ENCODE data around the gene SPINK4. TPM values are rescaled to one million over a fixed set of nuclear protein-coding genes. Genes with fewer than 3 reads are reported as not detected.

Gene SPINK4
- total and polyA plus RNA-seq, 2 donors (not counting 1 experiment from before 2014, with no cell fraction given): not detected

GRCh38 chr9:33193818-33194217 lies 46.1 kb upstream of the SPINK4 start:
- H3K4me3 ChIP-seq (ENCODE audit: control extremely low read depth in 1 of 5, extremely low read depth in 1 of 5, insufficient read depth in 1 of 5, low read depth in 2 of 5, low read length in 4 of 5): no peak overlapping the region
- intact Hi-C loops (cut with micrococcal nuclease): no loop called here
- CTCF ChIA-PET: no interaction called here

GRCh38 chr9:33196736-33197135 lies 43.2 kb upstream of the SPINK4 start:
- no peak overlapping the region for H3K9ac ChIP-seq (ENCODE audit: low read length)
- ChIA-PET POLR2A (no interaction called here), CTCF (interaction anchor here (1.0 to 2.1 kb wide), 2 partner anchors 26 to 29 kb away, joined by 4 read pairs; no protein-coding TSS in a partner anchor)
- no peaks in the 10 kb centered on the region for H3K36me3 ChIP-seq (replicated peaks in 1 of 2; ENCODE audit: control extremely low read depth in 1 of 2, control insufficient read depth in 1 of 2, extremely low read depth in 1 of 2, insufficient read depth in 2 of 2, low read length in 1 of 2)
- H3K4me2 ChIP-seq (replicated peaks; ENCODE audit: low read depth, low read length, poor library complexity, severe bottlenecking): no peak overlapping the region
- H3K79me2 ChIP-seq (ENCODE audit: control insufficient read depth, insufficient read depth, low read length): no peaks in the 10 kb centered on the region
- no peak overlapping the region for H3K27ac ChIP-seq (ENCODE audit: low read length in 2 of 2)
- H3K4me1 ChIP-seq (ENCODE audit: control insufficient read depth in 2 of 2, insufficient read depth in 2 of 2, low read length in 2 of 2): peaks cover 0 to 6% of the 10 kb centered on the region in 2 donors
- intact Hi-C loops (cut with micrococcal nuclease): no loop called here
- no peaks in the 10 kb centered on the region for H3K27me3 ChIP-seq (replicated peaks in 1 of 4; ENCODE audit: control extremely low read depth in 1 of 4, control insufficient read depth in 3 of 4, insufficient read depth in 4 of 4, low read length in 3 of 4)
- no peaks in the 10 kb centered on the region for H4K20me1 ChIP-seq (ENCODE audit: control insufficient read depth, insufficient read depth, low read length, poor library complexity, severe bottlenecking)
- no peak for TF ChIP-seq EZH2 (IDR thresholded peaks at IDR 0.05; ENCODE audit: borderline replicate concordance, insufficient read depth, low read depth, low read length, poor library complexity, severe bottlenecking)
- TF ChIP-seq, protein P1, sequence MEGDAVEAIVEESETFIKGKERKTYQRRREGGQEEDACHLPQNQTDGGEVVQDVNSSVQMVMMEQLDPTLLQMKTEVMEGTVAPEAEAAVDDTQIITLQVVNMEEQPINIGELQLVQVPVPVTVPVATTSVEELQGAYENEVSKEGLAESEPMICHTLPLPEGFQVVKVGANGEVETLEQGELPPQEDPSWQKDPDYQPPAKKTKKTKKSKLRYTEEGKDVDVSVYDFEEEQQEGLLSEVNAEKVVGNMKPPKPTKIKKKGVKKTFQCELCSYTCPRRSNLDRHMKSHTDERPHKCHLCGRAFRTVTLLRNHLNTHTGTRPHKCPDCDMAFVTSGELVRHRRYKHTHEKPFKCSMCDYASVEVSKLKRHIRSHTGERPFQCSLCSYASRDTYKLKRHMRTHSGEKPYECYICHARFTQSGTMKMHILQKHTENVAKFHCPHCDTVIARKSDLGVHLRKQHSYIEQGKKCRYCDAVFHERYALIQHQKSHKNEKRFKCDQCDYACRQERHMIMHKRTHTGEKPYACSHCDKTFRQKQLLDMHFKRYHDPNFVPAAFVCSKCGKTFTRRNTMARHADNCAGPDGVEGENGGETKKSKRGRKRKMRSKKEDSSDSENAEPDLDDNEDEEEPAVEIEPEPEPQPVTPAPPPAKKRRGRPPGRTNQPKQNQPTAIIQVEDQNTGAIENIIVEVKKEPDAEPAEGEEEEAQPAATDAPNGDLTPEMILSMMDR (IDR thresholded peaks at IDR 0.05): no peak
- Mint-ChIP-seq H3K9me3 (ENCODE audit: insufficient read depth) (no peaks in the 10 kb centered on the region), H3K4me3 (no peak overlapping the region), H3K27me3 (no peaks in the 10 kb centered on the region), H3K4me1 (peaks cover 10% of the 10 kb centered on the region), H3K27ac (no peak overlapping the region)
- 100% methylated on average over 1 of the region's 1 CpG for WGBS (ENCODE audit: insufficient coverage)
- no peaks in the 10 kb centered on the region for H3K9me3 ChIP-seq (ENCODE audit: control extremely low read depth in 1 of 3, control insufficient read depth in 2 of 3, insufficient read depth in 1 of 3, low read length in 2 of 3)
- DNase-seq (no peak), ATAC-seq (ENCODE audit: low read depth) (no peak)
- no peak overlapping the region for H3K4me3 ChIP-seq (ENCODE audit: control extremely low read depth in 1 of 5, extremely low read depth in 1 of 5, insufficient read depth in 1 of 5, low read depth in 2 of 5, low read length in 4 of 5)
- no peak overlapping the region for H2AFZ ChIP-seq (ENCODE audit: insufficient read depth, low read depth, low read length, poor library complexity, severe bottlenecking)

More at GRCh38 chr9:33193818-33194217, 46.1 kb upstream of the SPINK4 start:
- ATAC-seq (ENCODE audit: low read depth): no peak
- no peak overlapping the region for H3K27ac ChIP-seq (ENCODE audit: low read length in 2 of 2)
- no peak overlapping the region for H3K27ac Mint-ChIP-seq
- H3K4me1 Mint-ChIP-seq: peaks cover 10% of the 10 kb centered on the region
- H3K4me3 Mint-ChIP-seq: no peak overlapping the region
- H3K4me1 ChIP-seq (ENCODE audit: control insufficient read depth in 2 of 2, insufficient read depth in 2 of 2, low read length in 2 of 2): peaks cover 0 to 6% of the 10 kb centered on the region in 2 donors
- no peak overlapping the region for H3K4me2 ChIP-seq (replicated peaks; ENCODE audit: low read depth, low read length, poor library complexity, severe bottlenecking)
- TF ChIP-seq, protein P1 (IDR thresholded peaks at IDR 0.05): no peak
- TF ChIP-seq EZH2 (IDR thresholded peaks at IDR 0.05; ENCODE audit: borderline replicate concordance, insufficient read depth, low read depth, low read length, poor library complexity, severe bottlenecking): no peak
- WGBS (ENCODE audit: insufficient coverage): 100% methylated on average over 2 of the region's 3 CpGs
- no peak for DNase-seq
- no peak overlapping the region for H3K9ac ChIP-seq (ENCODE audit: low read length)
- H3K27me3 Mint-ChIP-seq: peaks cover 3% of the 10 kb centered on the region
- H3K79me2 ChIP-seq (ENCODE audit: control insufficient read depth, insufficient read depth, low read length): no peaks in the 10 kb centered on the region
- no peak overlapping the region for H2AFZ ChIP-seq (ENCODE audit: insufficient read depth, low read depth, low read length, poor library complexity, severe bottlenecking)
- H3K27me3 ChIP-seq (replicated peaks in 1 of 4; ENCODE audit: control extremely low read depth in 1 of 4, control insufficient read depth in 3 of 4, insufficient read depth in 4 of 4, low read length in 3 of 4): no peaks in the 10 kb centered on the region
- H3K9me3 ChIP-seq (ENCODE audit: control extremely low read depth in 1 of 3, control insufficient read depth in 2 of 3, insufficient read depth in 1 of 3, low read length in 2 of 3): no peaks in the 10 kb centered on the region
- POLR2A ChIA-PET: interaction anchor here (1.6 kb wide), 1 partner anchor 9 kb away, joined by 3 read pairs; no protein-coding TSS in a partner anchor
- H3K36me3 ChIP-seq (replicated peaks in 1 of 2; ENCODE audit: control extremely low read depth in 1 of 2, control insufficient read depth in 1 of 2, extremely low read depth in 1 of 2, insufficient read depth in 2 of 2, low read length in 1 of 2): no peaks in the 10 kb centered on the region
- H4K20me1 ChIP-seq (ENCODE audit: control insufficient read depth, insufficient read depth, low read length, poor library complexity, severe bottlenecking): no peaks in the 10 kb centered on the region
- H3K9me3 Mint-ChIP-seq (ENCODE audit: insufficient read depth): no peaks in the 10 kb centered on the region
